OCI-LY7 (cell line): ENCODE results near the gene PSD2. TPM values are rescaled to one million over a fixed set of nuclear protein-coding genes. Genes with fewer than 3 reads are reported as not detected.

Experiments used
- BruUV-seq: library from RNA; stranded (reverse); fragments of 400-500 nt; replicated peaks from 2 replicates; lab custom pipeline; 2021; lab: Mats Ljungman, UMichigan
- CTCF ChIA-PET: fragments of 300-600 bp; sonication (Branson Sonifier 250); formaldehyde crosslinking; loops from one replicate; lab custom pipeline; 2022; ENCODE audit warnings: antibody characterized with exemption; ENCODE audit not compliant: unreplicated experiment; lab: Charles Lee
- POLR2A ChIA-PET: fragments of 300-600 bp; sonication (Branson Sonifier 250); formaldehyde crosslinking; loops from one replicate; lab custom pipeline; 2022; ENCODE audit warnings: antibody characterized with exemption; lab: Charles Lee
- DNase-seq: peaks from one replicate; pipeline ENCODE4 v3.0.0-alpha.2; 2015; ENCODE audit warnings: low spot score
- H2AFZ ChIP-seq: fragments of 200-600 bp; sonication (generic), shearing (Covaris generic); 2 replicates; pipeline ENCODE4 v1.6.1; 2014; ENCODE audit warnings: mild to moderate bottlenecking, antibody characterized with exemption, low read length, moderate library complexity
- H3K27ac ChIP-seq: fragments of 200-600 bp; sonication (generic); 2 replicates; pipeline ENCODE4 v1.5.1; 2014; ENCODE audit warnings: mixed run types, low read depth, mild to moderate bottlenecking, moderate library complexity, low read length, inconsistent platforms; ENCODE audit not compliant: poor library complexity, severe bottlenecking
- H3K36me3 ChIP-seq: fragments of 200-600 bp; sonication (generic); 2 replicates; pipeline ENCODE4 v1.6.1; 2014; ENCODE audit warnings: mild to moderate bottlenecking, antibody characterized with exemption, low read length, moderate library complexity, mixed read lengths; ENCODE audit not compliant: insufficient read depth
- H3K4me1 ChIP-seq: fragments of 200-600 bp; sonication (generic); 2 replicates; pipeline ENCODE4 v1.5.1; 2014; ENCODE audit warnings: mild to moderate bottlenecking, low read length; ENCODE audit not compliant: insufficient read depth, poor library complexity, severe bottlenecking
- H3K4me2 ChIP-seq: fragments of 200-600 bp; sonication (generic); 2 replicates; pipeline ENCODE4 v1.6.1; 2014; ENCODE audit warnings: mild to moderate bottlenecking, low read length
- H3K4me3 ChIP-seq: fragments of 200-600 bp; sonication (generic); 2 replicates; pipeline ENCODE4 v1.5.1; 2014; ENCODE audit warnings: mild to moderate bottlenecking, low read depth, low read length; ENCODE audit not compliant: poor library complexity, severe bottlenecking
- H3K79me2 ChIP-seq: fragments of 200-600 bp; sonication (generic); 2 replicates; pipeline ENCODE4 v1.6.1; 2016; ENCODE audit warnings: low read depth, mild to moderate bottlenecking, low read length, moderate library complexity, mixed read lengths; ENCODE audit not compliant: insufficient read depth
- H3K9me2 ChIP-seq: fragments of 200-600 bp; sonication (generic); 2 replicates; pipeline ENCODE4 v1.6.1; 2016; ENCODE audit warnings: mild to moderate bottlenecking, low read length, mixed read lengths; ENCODE audit not compliant: insufficient read depth
- H3K9me3 ChIP-seq: fragments of 200-600 bp; sonication (generic); 2 replicates; pipeline ENCODE4 v1.6.1; 2014; ENCODE audit warnings: mild to moderate bottlenecking, mixed run types, low read length, mixed read lengths
- H4K20me1 ChIP-seq: fragments of 200-600 bp; sonication (generic); 2 replicates; pipeline ENCODE4 v1.6.1; 2014; ENCODE audit warnings: mild to moderate bottlenecking, antibody characterized with exemption, low read length, moderate library complexity, mixed read lengths; ENCODE audit not compliant: insufficient read depth
- CTCF ChIP-seq: fragments of 200-600 bp; sonication (generic); conservative IDR thresholded peaks from 2 replicates; pipeline ENCODE4 v1.5.1; 2014; ENCODE audit warnings: mild to moderate bottlenecking, antibody characterized with exemption, low read length, moderate library complexity, mixed read lengths
- EZH2phosphoT487 ChIP-seq: fragments of 200-600 bp; sonication (generic); IDR thresholded peaks from 2 replicates; pipeline ENCODE4 v1.6.1; 2018; ENCODE audit warnings: low read depth, borderline replicate concordance, mild to moderate bottlenecking, mixed run types, antibody characterized with exemption, low read length, moderate library complexity, mixed read lengths
- intact Hi-C: fragments of 100-400 bp; cut with micrococcal nuclease; formaldehyde crosslinking; loops from one replicate; pipeline ENCODE4 v1.10.0; 2022; ENCODE audit not compliant: unreplicated experiment
- total RNA-seq, 2 experiments: library from RNA; depleted of rRNA in 1 of 2; stranded (reverse); fragments of >200 nt in 1 of 2; shearing (Covaris generic) in 1 of 2; gene quantifications; 2 replicates each; pipeline ENCODE4 v1.2.3, GENCODE V29; 2014 to 2022

Gene PSD2
- total RNA-seq, 2 experiments from 2014 or later: 0.11 to 0.13 TPM

GRCh38 chr5:139823757-139824355 lies 28.2 kb downstream of the PSD2 start:
- H3K9me3 ChIP-seq: no peaks in the 10 kb centered on the region
- no peak for DNase-seq
- intact Hi-C loops: no loop called here
- H3K27ac ChIP-seq: no peak overlapping the region
- H3K79me2 ChIP-seq: no peaks in the 10 kb centered on the region
- no peaks in the 10 kb centered on the region for H3K9me2 ChIP-seq
- H3K4me3 ChIP-seq: no peak overlapping the region
- no peaks in the 10 kb centered on the region for H4K20me1 ChIP-seq
- H3K4me2 ChIP-seq: no peak overlapping the region
- BruUV-seq: no TSS peak
- ChIA-PET CTCF (no interaction called here), POLR2A (no interaction called here)
- no peak for TF ChIP-seq EZH2phosphoT487
- TF ChIP-seq CTCF: no peak
- H3K36me3 ChIP-seq: no peaks in the 10 kb centered on the region
- H3K4me1 ChIP-seq: no peaks in the 10 kb centered on the region
- no peak overlapping the region for H2AFZ ChIP-seq

- Histone ChIP-seq H4K20me1 (no peaks in the 10 kb centered on the region), H3K9me2 (no peaks in the 10 kb centered on the region), H3K79me2 (no peaks in the 10 kb centered on the region), H3K4me2 (no peak overlapping the region), H3K4me1 (no peaks in the 10 kb centered on the region), H3K4me3 (no peak overlapping the region), H3K36me3 (no peaks in the 10 kb centered on the region), H3K27ac (no peak overlapping the region), H2AFZ (no peak overlapping the region), H3K9me3 (no peaks in the 10 kb centered on the region)
- no TSS peak for BruUV-seq
- TF ChIP-seq CTCF (no peak), EZH2phosphoT487 (no peak)
- POLR2A ChIA-PET: no interaction called here
- no peak for DNase-seq
- CTCF ChIA-PET: no interaction called here
- intact Hi-C loops: no loop called here
Observed at GRCh38 chr5:139825690-139826089, 30.1 kb downstream of the PSD2 start.

GRCh38 chr5:139828207-139828895 lies 32.7 kb downstream of the PSD2 start:
- TF ChIP-seq EZH2phosphoT487 (no peak), CTCF (no peak)
- Histone ChIP-seq H3K36me3 (no peaks in the 10 kb centered on the region), H4K20me1 (no peaks in the 10 kb centered on the region), H3K9me2 (no peaks in the 10 kb centered on the region), H2AFZ (no peak overlapping the region), H3K4me3 (no peak overlapping the region), H3K79me2 (no peaks in the 10 kb centered on the region), H3K27ac (no peak overlapping the region), H3K9me3 (no peaks in the 10 kb centered on the region), H3K4me1 (no peaks in the 10 kb centered on the region), H3K4me2 (no peak overlapping the region)
- intact Hi-C loops: no loop called here
- no TSS peak for BruUV-seq
- no peak for DNase-seq
- POLR2A ChIA-PET: no interaction called here
- CTCF ChIA-PET: no interaction called here
